Measurements from ENCODE around the gene KHDC1.

GRCh38 chr6:73203098-73203497, 59.9 kb downstream of the KHDC1 start:
- TF ChIP-seq CTCF (IDR thresholded peaks at IDR 0.05; ENCODE audit: poor library complexity) (no peak), EZH2 (IDR thresholded peaks at IDR 0.05; ENCODE audit: borderline replicate concordance) (no peak)
